Measurements from ENCODE around the gene CD38. TPM values are rescaled to one million over a fixed set of nuclear protein-coding genes. Genes with fewer than 3 reads are reported as not detected.

Gene CD38
- total and polyA plus RNA-seq, 4 experiments from 2014 or later = 0.69 to 3.0 (median 1.4) TPM

DNA sequence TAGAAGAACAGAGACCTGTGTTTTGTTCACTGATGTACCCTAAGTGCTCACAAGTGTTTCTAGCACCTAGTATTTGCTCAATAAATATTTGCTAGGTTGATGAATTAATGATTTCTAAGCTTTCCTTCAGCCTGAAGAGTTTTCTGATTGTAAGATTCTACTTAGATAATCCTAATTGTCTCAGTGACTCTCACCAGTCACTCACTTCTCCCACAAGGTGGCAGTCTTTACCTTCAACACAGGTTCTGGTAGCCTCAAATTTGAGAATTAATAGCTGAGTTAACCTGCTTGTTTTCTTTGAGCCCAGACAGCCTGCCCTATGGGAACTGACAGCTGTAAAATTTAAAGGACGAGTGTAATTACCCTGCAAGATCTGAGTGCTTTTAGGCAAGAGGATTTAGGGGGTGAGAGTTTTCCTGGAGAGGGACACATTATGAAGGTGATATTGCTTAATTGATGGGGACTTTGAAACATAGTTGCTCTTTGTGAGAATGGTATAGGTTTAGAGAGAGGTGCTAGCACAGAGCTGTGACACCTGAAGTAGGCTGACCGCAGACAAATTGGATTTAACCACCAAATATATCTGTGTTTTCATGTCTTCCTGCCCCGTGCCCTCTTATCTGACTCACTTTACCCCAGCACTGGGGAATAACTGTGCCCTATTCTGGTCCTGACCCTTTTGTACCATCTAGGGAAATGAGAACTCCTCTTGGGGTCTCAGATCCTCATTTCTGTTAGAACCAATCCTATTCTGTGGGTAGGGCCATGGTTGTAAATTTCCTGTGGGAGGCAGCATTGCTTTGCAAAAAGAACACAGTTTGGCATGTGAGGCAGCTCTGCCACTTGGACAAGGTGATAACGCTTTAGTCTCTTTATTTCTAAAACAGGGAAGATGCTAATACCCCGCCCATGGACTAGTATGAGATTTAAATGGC, 27.7 kb downstream of the CD38 start:
- intact Hi-C loops (cut with micrococcal nuclease) = loop anchor here (1.0 kb wide), 4 partner anchors 50 to 195 kb away; no protein-coding TSS in a partner anchor
- CTCF ChIA-PET (ENCODE audit: partially characterized antibody) = interaction anchor here (0.6 to 5.7 kb wide), 35 partner anchors 11 to 326 kb away, joined by 3 to 30 read pairs (median 4); no protein-coding TSS in a partner anchor
- Mint-ChIP-seq H3K27me3 (peaks cover 0 to 3% of the 10 kb centered on the region in 2 donors), H3K9me3 (no peaks in the 10 kb centered on the region), H3K36me3 (no peaks in the 10 kb centered on the region), H3K4me3 (no peak overlapping the region), H3K27ac (no peak overlapping the region), H3K4me1 (peaks cover 9 to 11% (median 9%) of the 10 kb centered on the region in 4 donors)
- H3K4me3 ChIP-seq (ENCODE audit: low read length in 2 of 2) = no peak overlapping the region
- peak in 4 of 5 donors; percentile 43 to 53 (median 50) for DNase-seq
- no peak overlapping the region for H3K27ac ChIP-seq (ENCODE audit: low read depth, low read length)
- POLR2A ChIA-PET (ENCODE audit: partially characterized antibody) = interaction anchor here (1.0 kb wide), 1 partner anchor 49 kb away, joined by 4 read pairs; no protein-coding TSS in a partner anchor
- H3K9me3 ChIP-seq (ENCODE audit: control insufficient read depth in 1 of 2, low read length in 2 of 2) = no peaks in the 10 kb centered on the region
- H3K4me1 ChIP-seq (ENCODE audit: insufficient read depth, low read length) = peaks cover 7% of the 10 kb centered on the region
- no peaks in the 10 kb centered on the region for H3K27me3 ChIP-seq (ENCODE audit: insufficient read depth, low read length)
- H3K36me3 ChIP-seq (ENCODE audit: insufficient read depth, low read length) = no peaks in the 10 kb centered on the region

DNA sequence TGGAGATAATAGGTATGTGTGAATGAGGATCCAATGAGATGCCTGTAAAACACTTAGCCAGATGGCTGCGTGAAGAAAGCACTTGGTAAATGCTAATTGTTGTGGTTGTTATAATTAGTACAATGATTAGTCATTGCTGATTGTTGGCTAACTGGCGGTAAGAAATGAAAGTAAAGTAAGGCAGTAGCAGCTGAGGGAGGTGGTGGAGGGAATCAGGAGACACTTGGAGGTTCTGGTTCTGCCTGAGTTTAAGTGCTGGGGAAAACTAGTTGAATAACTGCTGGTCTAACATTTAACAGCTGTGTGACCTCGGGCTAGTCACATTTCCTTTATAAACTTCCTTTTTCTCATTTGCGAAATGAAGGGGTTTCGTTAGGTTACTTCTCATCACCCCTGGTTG, 30.9 kb downstream of the CD38 start:
- H3K36me3 ChIP-seq (ENCODE audit: insufficient read depth, low read length) = no peaks in the 10 kb centered on the region
- no peaks in the 10 kb centered on the region for H3K9me3 ChIP-seq (ENCODE audit: control insufficient read depth in 1 of 2, low read length in 2 of 2)
- DNase-seq = no peak
- H3K27me3 Mint-ChIP-seq = peaks cover 0 to 3% of the 10 kb centered on the region in 2 donors
- no peaks in the 10 kb centered on the region for H3K27me3 ChIP-seq (ENCODE audit: insufficient read depth, low read length)
- H3K27ac ChIP-seq (ENCODE audit: low read depth, low read length) = no peak overlapping the region
- H3K9me3 Mint-ChIP-seq = no peaks in the 10 kb centered on the region
- H3K27ac Mint-ChIP-seq = peak overlapping the region in 3 of 7 donors; percentile 4 to 50 (median 37)
- peaks cover 9 to 11% (median 9%) of the 10 kb centered on the region in 4 donors for H3K4me1 Mint-ChIP-seq
- intact Hi-C loops (cut with micrococcal nuclease) = no loop called here
- H3K4me3 Mint-ChIP-seq = peak overlapping the region in 7 of 8 donors; percentile 8 to 72 (median 43)
- POLR2A ChIA-PET (ENCODE audit: partially characterized antibody) = no interaction called here
- H3K4me3 ChIP-seq (ENCODE audit: low read length in 2 of 2) = no peak overlapping the region
- peaks cover 7% of the 10 kb centered on the region for H3K4me1 ChIP-seq (ENCODE audit: insufficient read depth, low read length)
- CTCF ChIA-PET (ENCODE audit: partially characterized antibody) = interaction anchor here (0.9 to 1.2 kb wide), 2 partner anchors 21 to 74 kb away, joined by 3 read pairs; no protein-coding TSS in a partner anchor
- no peaks in the 10 kb centered on the region for H3K36me3 Mint-ChIP-seq

DNA sequence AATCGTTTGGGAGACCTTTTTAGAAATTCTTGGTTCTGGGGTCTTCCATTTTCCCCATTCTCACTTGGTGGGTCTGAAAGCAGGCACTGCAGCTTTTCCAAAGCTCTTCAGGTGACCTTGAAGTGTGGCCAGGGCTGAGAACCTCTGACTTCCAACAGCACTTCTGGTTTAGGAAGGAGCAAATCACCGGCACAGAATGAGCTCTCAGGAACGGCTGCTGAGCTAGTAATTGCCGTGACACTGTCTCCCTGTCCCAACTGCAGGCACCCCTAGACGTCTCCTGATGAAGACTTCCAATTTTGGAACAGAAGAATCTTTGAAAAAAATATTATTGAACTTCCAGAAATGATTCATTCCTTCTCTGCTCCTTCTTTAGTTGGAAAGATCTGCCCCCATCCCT, 31.3 kb downstream of the CD38 start:
- H3K4me1 Mint-ChIP-seq = peaks cover 9 to 11% (median 9%) of the 10 kb centered on the region in 4 donors
- DNase-seq = no peak
- peaks cover 0 to 3% of the 10 kb centered on the region in 2 donors for H3K27me3 Mint-ChIP-seq
- Histone ChIP-seq H3K27me3 (ENCODE audit: insufficient read depth, low read length) (no peaks in the 10 kb centered on the region), H3K27ac (ENCODE audit: low read depth, low read length) (no peak overlapping the region), H3K4me1 (ENCODE audit: insufficient read depth, low read length) (peaks cover 7% of the 10 kb centered on the region), H3K4me3 (ENCODE audit: low read length in 2 of 2) (no peak overlapping the region), H3K36me3 (ENCODE audit: insufficient read depth, low read length) (no peaks in the 10 kb centered on the region), H3K9me3 (ENCODE audit: control insufficient read depth in 1 of 2, low read length in 2 of 2) (no peaks in the 10 kb centered on the region)
- peak overlapping the region in 3 of 8 donors; percentile 1 to 72 (median 43) for H3K4me3 Mint-ChIP-seq
- H3K27ac Mint-ChIP-seq = no peak overlapping the region
- ChIA-PET CTCF (ENCODE audit: partially characterized antibody) (interaction anchor here (0.9 to 1.2 kb wide), 2 partner anchors 21 to 74 kb away, joined by 3 read pairs; no protein-coding TSS in a partner anchor), POLR2A (ENCODE audit: partially characterized antibody) (no interaction called here)
- no peaks in the 10 kb centered on the region for H3K9me3 Mint-ChIP-seq
- intact Hi-C loops (cut with micrococcal nuclease) = no loop called here
- no peaks in the 10 kb centered on the region for H3K36me3 Mint-ChIP-seq

DNA sequence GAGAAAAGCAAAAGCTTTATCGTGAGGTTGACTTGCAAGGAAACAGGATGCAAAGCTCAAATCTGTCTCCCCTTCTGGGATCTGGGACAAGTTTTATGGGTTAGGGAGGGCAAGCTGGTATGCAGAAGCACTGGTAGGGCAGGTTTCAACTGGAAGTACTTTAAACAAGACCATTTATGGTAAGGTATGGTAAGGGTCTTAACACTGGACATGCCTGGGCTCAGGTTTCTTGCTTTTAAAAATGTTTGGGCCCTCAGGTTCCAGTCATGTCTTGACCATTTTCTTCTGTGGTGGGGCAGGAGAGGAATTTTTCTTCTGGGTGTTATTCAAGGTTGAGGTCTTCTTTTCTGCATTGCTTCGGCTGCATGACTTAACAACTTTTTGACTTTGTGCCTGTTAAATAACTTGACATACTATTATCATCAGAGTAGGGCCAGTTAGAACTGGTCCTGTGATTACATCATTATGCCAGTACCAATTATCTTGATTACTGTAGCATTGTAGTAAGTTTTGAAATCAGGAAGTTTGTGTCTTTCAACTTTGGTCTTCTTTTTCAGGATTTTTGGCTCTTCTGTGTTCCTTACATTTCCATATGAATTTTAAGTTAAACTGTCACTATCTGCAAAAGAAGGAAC, 33.7 kb downstream of the CD38 start:
- peaks cover 7 to 9% (median 9%) of the 10 kb centered on the region in 4 donors for H3K4me1 Mint-ChIP-seq
- no peaks in the 10 kb centered on the region for H3K36me3 ChIP-seq (ENCODE audit: insufficient read depth, low read length)
- H3K4me3 Mint-ChIP-seq = no peak overlapping the region
- no peak overlapping the region for H3K27ac ChIP-seq (ENCODE audit: low read depth, low read length)
- H3K36me3 Mint-ChIP-seq = no peaks in the 10 kb centered on the region
- DNase-seq = no peak
- no peak overlapping the region for H3K27ac Mint-ChIP-seq
- ChIA-PET CTCF (ENCODE audit: partially characterized antibody) (no interaction called here), POLR2A (ENCODE audit: partially characterized antibody) (no interaction called here)
- peaks cover 0 to 4% of the 10 kb centered on the region in 2 donors for H3K27me3 Mint-ChIP-seq
- intact Hi-C loops (cut with micrococcal nuclease) = no loop called here
- H3K9me3 ChIP-seq (ENCODE audit: control insufficient read depth in 1 of 2, low read length in 2 of 2) = no peaks in the 10 kb centered on the region
- no peak overlapping the region for H3K4me3 ChIP-seq (ENCODE audit: low read length in 2 of 2)
- no peaks in the 10 kb centered on the region for H3K27me3 ChIP-seq (ENCODE audit: insufficient read depth, low read length)
- no peaks in the 10 kb centered on the region for H3K9me3 Mint-ChIP-seq
- peaks cover 7% of the 10 kb centered on the region for H3K4me1 ChIP-seq (ENCODE audit: insufficient read depth, low read length)

DNA sequence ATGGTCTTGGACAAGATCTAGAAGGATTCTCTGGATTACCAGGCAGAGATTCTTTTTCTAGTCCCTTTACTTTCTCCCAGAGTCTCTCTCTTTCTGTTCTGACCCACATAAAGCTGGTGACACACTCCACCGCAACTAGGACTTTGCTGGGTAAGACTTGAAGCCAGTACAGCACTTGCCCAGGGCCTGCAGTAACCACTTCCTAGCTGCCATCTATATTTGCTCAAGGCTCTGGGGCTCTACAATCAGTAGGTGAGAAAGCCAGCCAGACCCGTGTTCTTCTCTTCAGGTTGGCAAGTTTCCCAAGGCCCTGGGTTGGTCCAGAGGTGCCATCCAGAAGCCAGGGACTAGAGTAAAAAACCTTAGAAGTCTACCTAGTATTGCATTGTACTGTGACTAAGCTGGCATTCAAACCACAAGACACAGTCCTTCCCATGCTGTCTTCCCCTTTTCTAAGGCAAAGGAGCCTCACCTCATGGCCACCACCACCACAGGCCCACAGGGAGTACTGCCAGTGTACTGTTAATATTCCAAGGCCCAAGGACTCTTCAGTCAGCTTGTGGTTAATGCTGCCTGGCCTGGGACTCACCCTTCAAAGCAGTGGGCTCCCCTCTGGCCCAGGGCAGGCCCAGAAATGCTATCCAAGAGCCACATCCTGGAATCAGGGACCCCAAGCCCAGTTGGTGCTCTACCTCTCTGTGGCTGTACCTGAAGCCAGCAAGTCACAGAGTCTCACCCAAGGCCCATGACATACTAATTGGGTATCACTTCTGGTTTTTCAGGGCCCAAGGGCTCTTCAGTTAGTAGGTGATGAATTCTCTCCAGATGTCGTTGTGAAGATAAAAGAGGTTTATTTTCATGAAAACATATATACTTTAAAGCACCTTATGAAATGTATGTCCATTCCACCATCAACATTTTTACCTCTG, 54.7 kb downstream of the CD38 start:
- no peaks in the 10 kb centered on the region for H3K27me3 ChIP-seq (ENCODE audit: insufficient read depth, low read length)
- Mint-ChIP-seq H3K4me3 (no peak overlapping the region), H3K27ac (no peak overlapping the region), H3K9me3 (peaks cover 0 to 4% (median 0%) of the 10 kb centered on the region in 8 donors), H3K27me3 (no peaks in the 10 kb centered on the region), H3K36me3 (no peaks in the 10 kb centered on the region), H3K4me1 (no peaks in the 10 kb centered on the region)
- DNase-seq = no peak
- CTCF ChIA-PET (ENCODE audit: partially characterized antibody) = no interaction called here
- no peak overlapping the region for H3K27ac ChIP-seq (ENCODE audit: low read depth, low read length)
- H3K9me3 ChIP-seq (ENCODE audit: control insufficient read depth in 1 of 2, low read length in 2 of 2) = no peaks in the 10 kb centered on the region
- intact Hi-C loops (cut with micrococcal nuclease) = no loop called here
- H3K4me1 ChIP-seq (ENCODE audit: insufficient read depth, low read length) = no peaks in the 10 kb centered on the region
- H3K36me3 ChIP-seq (ENCODE audit: insufficient read depth, low read length) = no peaks in the 10 kb centered on the region
- POLR2A ChIA-PET (ENCODE audit: partially characterized antibody) = no interaction called here
- H3K4me3 ChIP-seq (ENCODE audit: low read length in 2 of 2) = no peak overlapping the region

DNA sequence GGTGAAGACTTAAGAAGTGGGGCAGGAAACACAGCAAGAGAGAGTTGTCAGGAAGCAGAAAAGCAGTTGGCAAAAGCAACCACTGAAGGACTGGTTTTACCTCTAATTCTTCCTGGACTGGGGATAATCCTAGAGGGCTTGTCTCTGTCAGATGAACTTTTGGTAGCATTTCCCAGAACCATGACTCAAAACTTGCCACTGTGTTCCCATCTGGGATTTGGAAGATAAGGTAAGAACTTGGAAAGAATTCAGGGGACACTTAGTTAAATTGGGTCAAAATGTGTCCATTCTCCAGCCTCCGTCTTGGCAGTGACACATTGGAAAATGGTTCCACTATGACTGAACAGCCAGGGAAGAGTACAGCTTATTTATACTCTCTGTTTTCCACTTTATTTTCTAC, 55.7 kb downstream of the CD38 start:
- Histone ChIP-seq H3K27ac (ENCODE audit: low read depth, low read length) (no peak overlapping the region), H3K27me3 (ENCODE audit: insufficient read depth, low read length) (no peaks in the 10 kb centered on the region), H3K4me1 (ENCODE audit: insufficient read depth, low read length) (no peaks in the 10 kb centered on the region), H3K36me3 (ENCODE audit: insufficient read depth, low read length) (no peaks in the 10 kb centered on the region), H3K4me3 (ENCODE audit: low read length in 2 of 2) (no peak overlapping the region), H3K9me3 (ENCODE audit: control insufficient read depth in 1 of 2, low read length in 2 of 2) (no peaks in the 10 kb centered on the region)
- no peak overlapping the region for H3K4me3 Mint-ChIP-seq
- H3K36me3 Mint-ChIP-seq = peaks cover 0 to under 1% of the 10 kb centered on the region in 2 donors
- intact Hi-C loops (cut with micrococcal nuclease) = no loop called here
- H3K4me1 Mint-ChIP-seq = peaks cover 0 to 2% (median 0%) of the 10 kb centered on the region in 4 donors
- CTCF ChIA-PET (ENCODE audit: partially characterized antibody) = no interaction called here
- POLR2A ChIA-PET (ENCODE audit: partially characterized antibody) = no interaction called here
- no peak overlapping the region for H3K27ac Mint-ChIP-seq
- H3K27me3 Mint-ChIP-seq = no peaks in the 10 kb centered on the region
- H3K9me3 Mint-ChIP-seq = peaks cover 0 to 4% (median 0%) of the 10 kb centered on the region in 8 donors
- no peak for DNase-seq
